Neutrophil (primary cell): ENCODE measurements around the gene ELAC2.

Source experiments
- H3K27ac ChIP-seq: fragments of 200-600 bp; sonication (generic); 2 replicates; pipeline ENCODE4 v1.5.1; 2016; ENCODE audit warnings: mild to moderate bottlenecking, moderate library complexity
- H3K27me3 ChIP-seq: fragments of 200-600 bp; sonication (generic); 2 replicates; pipeline ENCODE4 v1.6.0; 2016; ENCODE audit warnings: mild to moderate bottlenecking
- H3K36me3 ChIP-seq: fragments of 200-600 bp; sonication (generic); 2 replicates; pipeline ENCODE4 v1.5.1; 2017
- H3K4me1 ChIP-seq, 2 experiments: fragments of 200-600 bp in 1 of 2; sonication (generic) in 1 of 2; 1 replicate in 1 of 2; 2 replicates in 1 of 2; pipeline versions ENCODE4 v1.5.1 to v1.6.1; 2013 to 2016; ENCODE audit warnings: low read depth in 1 of 2, low read length in 1 of 2, mild to moderate bottlenecking in 1 of 2, moderate library complexity in 1 of 2; ENCODE audit not compliant: control insufficient read depth in 1 of 2, insufficient read depth in 1 of 2
- H3K4me3 ChIP-seq, 2 experiments: fragments of 200-600 bp in 1 of 2; sonication (generic) in 1 of 2; 1 replicate in 1 of 2; 2 replicates in 1 of 2; pipeline ENCODE4 v1.5.1; 2013 to 2016; ENCODE audit warnings: low read depth in 1 of 2, low read length in 1 of 2, mild to moderate bottlenecking in 1 of 2, moderate library complexity in 1 of 2
- H3K9me3 ChIP-seq: fragments of 200-600 bp; sonication (generic); 2 replicates; pipeline ENCODE4 v1.5.1; 2016
- CTCF ChIP-seq: fragments of 200-600 bp; sonication (generic); IDR thresholded peaks from 2 replicates; pipeline ENCODE4 v1.5.1; 2016; ENCODE audit warnings: antibody characterized with exemption

Gene ELAC2

GRCh38 chr17:12961655-12962054 is 56.2 kb downstream of the ELAC2 start:
- Histone ChIP-seq H3K27me3 (no peaks in the 10 kb centered on the region), H3K4me3 (no peak overlapping the region), H3K9me3 (no peaks in the 10 kb centered on the region), H3K4me1 (no peaks in the 10 kb centered on the region), H3K27ac (no peak overlapping the region), H3K36me3 (no peaks in the 10 kb centered on the region)
- TF ChIP-seq CTCF: no peak

- no peaks in the 10 kb centered on the region for H3K36me3 ChIP-seq
- no peak overlapping the region for H3K27ac ChIP-seq
- no peak for TF ChIP-seq CTCF
- no peaks in the 10 kb centered on the region for H3K27me3 ChIP-seq
- no peaks in the 10 kb centered on the region for H3K9me3 ChIP-seq
- no peak overlapping the region for H3K4me3 ChIP-seq
- H3K4me1 ChIP-seq: no peaks in the 10 kb centered on the region
Measured at GRCh38 chr17:12959441-12959840, 58.4 kb downstream of the ELAC2 start.

- Histone ChIP-seq H3K27me3 (no peaks in the 10 kb centered on the region), H3K36me3 (no peaks in the 10 kb centered on the region), H3K4me3 (no peak overlapping the region), H3K27ac (no peak overlapping the region), H3K9me3 (no peaks in the 10 kb centered on the region), H3K4me1 (no peaks in the 10 kb centered on the region)
- TF ChIP-seq CTCF: no peak
Measured at GRCh38 chr17:12958786-12959185, 59.0 kb downstream of the ELAC2 start.

GRCh38 chr17:12955521-12955920 is 62.3 kb downstream of the ELAC2 start:
- TF ChIP-seq CTCF: no peak
- H3K4me3 ChIP-seq: no peak overlapping the region
- H3K36me3 ChIP-seq: no peaks in the 10 kb centered on the region
- no peaks in the 10 kb centered on the region for H3K27me3 ChIP-seq
- H3K27ac ChIP-seq: no peak overlapping the region
- H3K9me3 ChIP-seq: no peaks in the 10 kb centered on the region
- no peaks in the 10 kb centered on the region for H3K4me1 ChIP-seq

GRCh38 chr17:12953156-12953555 is 64.7 kb downstream of the ELAC2 start:
- Histone ChIP-seq H3K36me3 (no peaks in the 10 kb centered on the region), H3K27me3 (no peaks in the 10 kb centered on the region), H3K4me1 (no peaks in the 10 kb centered on the region), H3K9me3 (no peaks in the 10 kb centered on the region), H3K4me3 (no peak overlapping the region), H3K27ac (no peak overlapping the region)
- TF ChIP-seq CTCF: no peak

GRCh38 chr17:12952012-12952411 is 65.8 kb downstream of the ELAC2 start:
- Histone ChIP-seq H3K4me3 (no peak overlapping the region), H3K27me3 (no peaks in the 10 kb centered on the region), H3K36me3 (no peaks in the 10 kb centered on the region), H3K9me3 (no peaks in the 10 kb centered on the region), H3K4me1 (no peaks in the 10 kb centered on the region), H3K27ac (no peak overlapping the region)
- TF ChIP-seq CTCF: no peak
